Effector memory CD8-positive, alpha-beta T cell (primary cell): ENCODE data around the gene PIH1D1.

Source experiments
- ATAC-seq: fragments of 150-1000 bp; cut with Tn5 transposase; replicated peaks from 2 replicates; pipeline ENCODE4 v1.10.0; 2021; ENCODE audit warnings: mild to moderate bottlenecking, moderate library complexity
- DNase-seq, 3 experiments: peaks; one replicate each; pipeline ENCODE4 v3.0.0; 2021
- H3K27ac Mint-ChIP-seq, 2 donors: one replicate each; pipeline ENCODE4 v1.8.0; 2022; ENCODE audit warnings: mild to moderate bottlenecking in 2 of 2, mixed read lengths in 2 of 2, moderate library complexity in 2 of 2
- H3K27me3 Mint-ChIP-seq, 2 donors: one replicate each; pipeline ENCODE4 v1.8.0; 2022; ENCODE audit warnings: mixed read lengths in 2 of 2
- H3K36me3 Mint-ChIP-seq: one replicate; pipeline ENCODE4 v1.8.0; 2022; ENCODE audit warnings: mild to moderate bottlenecking, moderate library complexity, mixed read lengths; ENCODE audit not compliant: insufficient read depth
- H3K4me1 Mint-ChIP-seq, 2 donors: one replicate each; pipeline ENCODE4 v1.8.0; 2022; ENCODE audit warnings: low read depth in 2 of 2, mixed read lengths in 2 of 2
- H3K4me3 Mint-ChIP-seq, 2 donors: one replicate each; pipeline ENCODE4 v1.8.0; 2022; ENCODE audit warnings: mild to moderate bottlenecking in 2 of 2, mixed read lengths in 2 of 2, moderate library complexity in 2 of 2
- H3K9me3 Mint-ChIP-seq, 2 donors: one replicate each; pipeline ENCODE4 v1.8.0; 2022; ENCODE audit warnings: mixed read lengths in 2 of 2

The PIH1D1 gene

DNA sequence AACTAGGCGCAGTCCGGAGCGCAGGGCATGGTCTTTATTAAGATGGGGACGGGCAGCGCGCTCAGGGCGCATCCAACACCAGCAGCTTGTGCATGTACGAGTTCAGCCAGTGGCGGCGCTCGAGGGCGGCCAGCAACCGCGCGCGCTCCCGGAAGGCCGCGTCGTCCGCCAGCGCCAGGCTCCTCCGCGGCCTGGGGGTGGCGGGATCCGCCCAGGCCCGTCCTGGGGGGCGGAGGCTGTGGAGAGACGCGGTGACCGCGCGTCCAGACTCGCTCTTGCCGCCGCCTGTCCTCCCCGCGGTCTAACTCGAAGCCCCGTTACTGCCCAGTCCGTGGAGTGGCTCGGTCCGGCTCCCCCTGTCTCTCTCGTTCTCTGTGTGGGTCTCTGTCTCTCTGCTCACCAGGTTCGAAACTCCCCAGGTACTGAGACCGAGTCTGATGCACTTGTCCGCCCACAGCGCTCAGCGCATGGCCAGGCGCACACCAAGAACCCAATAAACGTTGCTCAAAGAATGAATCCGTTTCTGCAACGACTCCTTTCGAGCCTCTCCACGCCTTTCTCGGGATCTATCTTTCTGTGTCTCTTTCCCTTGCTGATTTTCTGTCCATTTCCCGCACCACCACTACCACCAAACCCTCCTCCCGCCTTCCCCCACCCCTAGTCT, 29.1 kb downstream of the PIH1D1 start:
- peak; percentile 67 for ATAC-seq
- Mint-ChIP-seq H3K36me3 (peaks cover 10% of the 10 kb centered on the region), H3K4me1 (peaks cover 39 to 49% of the 10 kb centered on the region in 2 donors), H3K27me3 (peaks cover 94 to 100% of the 10 kb centered on the region in 2 donors), H3K4me3 (peak overlapping the region; percentile 69 to 83), H3K9me3 (no peaks in the 10 kb centered on the region), H3K27ac (no peak overlapping the region)
- DNase-seq = peak; percentile 53 to 57 (median 56)

DNA sequence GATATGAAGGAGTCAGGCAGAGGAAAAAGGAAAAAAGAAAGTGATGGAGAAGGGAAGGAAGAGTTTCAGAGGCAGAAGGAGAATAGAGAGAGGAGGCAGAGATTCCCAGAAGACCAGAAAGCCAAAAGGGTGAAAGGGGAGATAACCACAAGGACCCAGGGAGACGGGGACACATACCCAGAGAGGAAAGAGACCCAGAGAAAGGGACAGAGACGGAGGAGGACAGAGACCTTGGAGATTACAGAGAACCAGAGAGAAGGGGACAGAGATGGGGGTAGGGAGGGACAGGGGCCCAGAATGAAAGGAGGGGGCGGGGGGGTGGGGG, 29.8 kb downstream of the PIH1D1 start:
- peaks cover 7% of the 10 kb centered on the region for H3K36me3 Mint-ChIP-seq
- H3K4me1 Mint-ChIP-seq = peaks cover 35 to 43% of the 10 kb centered on the region in 2 donors
- no peak for DNase-seq
- no peak for ATAC-seq
- peak overlapping the region; percentile 29 to 59 for H3K4me3 Mint-ChIP-seq
- H3K9me3 Mint-ChIP-seq = no peaks in the 10 kb centered on the region
- peak overlapping the region in 1 of 2 donors; percentile 60 for H3K27ac Mint-ChIP-seq
- peaks cover 91 to 100% of the 10 kb centered on the region in 2 donors for H3K27me3 Mint-ChIP-seq

DNA sequence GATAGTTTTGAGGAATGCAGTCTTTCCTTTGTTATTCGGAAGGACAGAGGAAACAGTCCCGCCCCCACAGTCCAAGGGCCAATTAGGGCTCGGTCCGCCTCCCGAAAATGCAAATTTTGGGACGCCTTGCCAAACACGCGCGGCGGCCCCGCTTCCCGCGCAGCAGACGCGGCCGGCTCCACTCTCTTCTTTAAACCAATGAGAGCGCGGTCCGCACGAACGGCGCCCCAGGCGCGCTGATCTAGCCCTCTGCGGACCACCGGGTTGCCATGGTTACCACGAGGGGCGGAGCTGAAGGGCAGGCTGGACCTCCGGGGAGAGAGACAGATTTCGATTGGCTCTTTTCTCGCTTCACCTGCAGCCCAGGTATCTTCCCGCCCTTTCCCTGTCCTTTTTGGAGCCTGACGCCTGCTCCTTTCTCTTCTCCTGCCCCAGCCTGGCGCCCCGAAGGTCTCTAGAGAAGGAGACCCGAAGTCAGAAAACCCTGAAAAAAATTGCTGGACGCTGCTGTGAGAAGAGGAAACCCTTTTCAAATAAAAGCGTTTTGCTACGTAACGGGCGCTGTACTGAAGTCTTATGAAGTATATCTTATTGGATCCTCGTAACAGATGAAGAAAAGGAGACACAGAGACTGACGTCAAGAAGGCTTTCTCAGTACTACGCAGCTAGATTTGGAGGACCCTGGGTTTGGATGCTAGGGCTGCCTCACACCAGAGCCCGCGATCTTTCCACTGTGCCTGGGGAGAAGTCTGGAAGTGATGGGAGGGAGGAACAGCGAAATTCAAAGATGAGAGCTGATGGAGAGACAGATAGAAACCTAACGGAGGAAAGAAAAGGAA, 30.4 kb downstream of the PIH1D1 start:
- no peak for ATAC-seq
- Mint-ChIP-seq H3K27ac (peak overlapping the region in 1 of 2 donors; percentile 60), H3K4me1 (peaks cover 32 to 37% of the 10 kb centered on the region in 2 donors)

GRCh38 chr19:49420227-49420626, 31.4 kb downstream of the PIH1D1 start:
- no peak overlapping the region for H3K27ac Mint-ChIP-seq
- DNase-seq = no peak
- peaks cover 3% of the 10 kb centered on the region for H3K36me3 Mint-ChIP-seq
- no peak overlapping the region for H3K4me3 Mint-ChIP-seq
- peaks cover 23 to 28% of the 10 kb centered on the region in 2 donors for H3K4me1 Mint-ChIP-seq
- peaks cover 81 to 100% of the 10 kb centered on the region in 2 donors for H3K27me3 Mint-ChIP-seq
- no peak for ATAC-seq
- H3K9me3 Mint-ChIP-seq = no peaks in the 10 kb centered on the region

More for the DNA sequence above, 30.4 kb downstream of the PIH1D1 start:
- DNase-seq = no peak
- Mint-ChIP-seq H3K9me3 (no peaks in the 10 kb centered on the region), H3K4me3 (peak overlapping the region; percentile 29 to 59), H3K27me3 (peaks cover 85 to 100% of the 10 kb centered on the region in 2 donors), H3K36me3 (peaks cover 7% of the 10 kb centered on the region)

DNA sequence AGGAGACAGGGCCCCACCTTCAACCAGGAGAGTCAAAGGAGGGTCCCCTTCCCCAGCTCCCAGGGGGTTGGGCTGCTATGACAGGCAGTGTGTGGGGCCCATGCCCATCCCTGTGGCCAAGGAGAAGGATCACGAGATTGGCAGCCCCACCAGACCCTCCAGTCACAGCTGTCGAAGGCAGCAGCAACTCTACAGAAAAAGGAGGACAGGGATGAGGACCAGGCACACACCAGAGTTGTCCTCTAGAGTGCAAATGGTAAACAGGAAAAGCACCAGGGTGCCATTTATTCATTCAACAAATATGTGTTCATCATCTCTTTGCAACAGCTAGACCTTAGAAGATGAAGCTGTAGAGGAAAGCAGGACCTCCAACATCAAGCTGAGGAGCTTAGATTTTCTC, 32.4 kb downstream of the PIH1D1 start:
- peaks cover 20 to 28% of the 10 kb centered on the region in 2 donors for H3K4me1 Mint-ChIP-seq
- no peak overlapping the region for H3K27ac Mint-ChIP-seq
- peaks cover 75 to 91% of the 10 kb centered on the region in 2 donors for H3K27me3 Mint-ChIP-seq
- no peak overlapping the region for H3K4me3 Mint-ChIP-seq
- peaks cover 3% of the 10 kb centered on the region for H3K36me3 Mint-ChIP-seq
- H3K9me3 Mint-ChIP-seq = no peaks in the 10 kb centered on the region
- ATAC-seq (no peak), DNase-seq (no peak)

GRCh38 chr19:49418511-49418910, 33.1 kb downstream of the PIH1D1 start:
- ATAC-seq (no peak), DNase-seq (no peak)
- Mint-ChIP-seq H3K27me3 (peaks cover 68 to 85% of the 10 kb centered on the region in 2 donors), H3K4me1 (peaks cover 15 to 22% of the 10 kb centered on the region in 2 donors), H3K9me3 (no peaks in the 10 kb centered on the region), H3K4me3 (no peak overlapping the region), H3K27ac (no peak overlapping the region), H3K36me3 (peaks cover 3% of the 10 kb centered on the region)

DNA sequence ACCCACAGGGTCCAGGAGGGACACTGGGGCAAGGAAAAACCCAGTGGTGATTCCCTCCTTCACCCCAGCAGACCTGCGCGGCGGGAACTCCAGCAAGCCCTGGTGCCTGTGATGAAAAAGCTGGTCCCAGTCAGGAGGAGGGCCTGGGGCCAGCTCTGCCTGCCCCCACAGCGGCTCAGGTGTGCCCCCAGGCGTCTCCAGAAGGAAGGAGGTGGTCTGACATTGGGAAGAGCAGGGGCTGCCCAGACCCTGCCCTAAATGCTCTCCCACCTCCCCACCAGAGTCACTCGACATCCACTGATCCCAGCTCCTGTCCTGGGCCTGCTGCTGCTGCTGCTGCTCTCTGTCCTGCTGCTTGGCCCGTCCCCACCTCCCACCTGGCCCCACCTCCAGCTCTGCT, 34.5 kb downstream of the PIH1D1 start:
- no peak overlapping the region for H3K27ac Mint-ChIP-seq
- peaks cover 10 to 13% of the 10 kb centered on the region in 2 donors for H3K4me1 Mint-ChIP-seq
- H3K9me3 Mint-ChIP-seq = no peaks in the 10 kb centered on the region
- H3K27me3 Mint-ChIP-seq = peaks cover 55 to 70% of the 10 kb centered on the region in 2 donors
- peaks cover 3% of the 10 kb centered on the region for H3K36me3 Mint-ChIP-seq
- no peak for DNase-seq
- ATAC-seq = no peak
- no peak overlapping the region for H3K4me3 Mint-ChIP-seq

DNA sequence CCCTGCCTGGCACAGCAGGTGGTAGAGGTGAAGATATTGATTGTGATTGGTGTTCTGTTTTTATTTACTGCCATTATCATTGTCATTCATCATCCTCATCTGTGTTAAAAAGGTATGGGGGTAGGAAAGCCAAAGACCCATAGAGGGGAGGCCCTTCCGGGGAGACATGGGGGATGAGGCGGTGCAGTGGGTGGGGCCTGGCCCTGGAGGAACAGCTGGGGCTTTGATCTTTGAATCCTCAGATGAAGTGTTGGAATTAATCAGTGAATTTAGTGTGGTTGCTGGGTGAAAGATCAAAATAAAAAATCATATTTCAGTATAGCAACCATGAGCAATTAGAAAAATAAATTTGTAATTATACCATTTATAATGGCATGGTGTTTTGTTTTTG, 35.8 kb downstream of the PIH1D1 start:
- H3K27ac Mint-ChIP-seq = no peak overlapping the region
- no peak overlapping the region for H3K4me3 Mint-ChIP-seq
- no peak for ATAC-seq
- peaks cover 42 to 57% of the 10 kb centered on the region in 2 donors for H3K27me3 Mint-ChIP-seq
- peaks cover 6 to 9% of the 10 kb centered on the region in 2 donors for H3K4me1 Mint-ChIP-seq
- no peak for DNase-seq
- H3K9me3 Mint-ChIP-seq = no peaks in the 10 kb centered on the region
- H3K36me3 Mint-ChIP-seq = peaks cover 3% of the 10 kb centered on the region

- Mint-ChIP-seq H3K36me3 (peaks cover 3% of the 10 kb centered on the region), H3K4me3 (no peak overlapping the region), H3K9me3 (no peaks in the 10 kb centered on the region), H3K27ac (no peak overlapping the region), H3K4me1 (peaks cover 6 to 12% of the 10 kb centered on the region in 2 donors), H3K27me3 (peaks cover 37 to 52% of the 10 kb centered on the region in 2 donors)
- ATAC-seq (no peak), DNase-seq (no peak)
Measured at GRCh38 chr19:49415102-49415809, 36.4 kb downstream of the PIH1D1 start.

- no peak for ATAC-seq
- H3K4me1 Mint-ChIP-seq = peaks cover 15 to 22% of the 10 kb centered on the region in 2 donors
- no peaks in the 10 kb centered on the region for H3K36me3 Mint-ChIP-seq
- H3K4me3 Mint-ChIP-seq = no peak overlapping the region
- H3K9me3 Mint-ChIP-seq = no peaks in the 10 kb centered on the region
- peaks cover 27 to 42% of the 10 kb centered on the region in 2 donors for H3K27me3 Mint-ChIP-seq
- peak overlapping the region in 1 of 2 donors; percentile 28 for H3K27ac Mint-ChIP-seq
- DNase-seq = no peak
Measured at GRCh38 chr19:49414256-49414655, 37.4 kb downstream of the PIH1D1 start.

- H3K4me3 Mint-ChIP-seq = no peak overlapping the region
- H3K9me3 Mint-ChIP-seq = no peaks in the 10 kb centered on the region
- H3K36me3 Mint-ChIP-seq = no peaks in the 10 kb centered on the region
- no peak overlapping the region for H3K27ac Mint-ChIP-seq
- peaks cover 22 to 30% of the 10 kb centered on the region in 2 donors for H3K4me1 Mint-ChIP-seq
- ATAC-seq = no peak
- DNase-seq = no peak
- H3K27me3 Mint-ChIP-seq = peaks cover 18 to 33% of the 10 kb centered on the region in 2 donors
Measured at GRCh38 chr19:49413348-49413747, 38.3 kb downstream of the PIH1D1 start.

GRCh38 chr19:49411681-49412326, 39.8 kb downstream of the PIH1D1 start:
- peak overlapping the region in 1 of 2 donors; percentile 86 for H3K27ac Mint-ChIP-seq
- peaks cover 24 to 37% of the 10 kb centered on the region in 2 donors for H3K4me1 Mint-ChIP-seq
- peaks cover 6 to 17% of the 10 kb centered on the region in 2 donors for H3K27me3 Mint-ChIP-seq
- H3K4me3 Mint-ChIP-seq = no peak overlapping the region
- ATAC-seq (no peak), DNase-seq (no peak)
- no peaks in the 10 kb centered on the region for H3K9me3 Mint-ChIP-seq
- no peaks in the 10 kb centered on the region for H3K36me3 Mint-ChIP-seq

DNA sequence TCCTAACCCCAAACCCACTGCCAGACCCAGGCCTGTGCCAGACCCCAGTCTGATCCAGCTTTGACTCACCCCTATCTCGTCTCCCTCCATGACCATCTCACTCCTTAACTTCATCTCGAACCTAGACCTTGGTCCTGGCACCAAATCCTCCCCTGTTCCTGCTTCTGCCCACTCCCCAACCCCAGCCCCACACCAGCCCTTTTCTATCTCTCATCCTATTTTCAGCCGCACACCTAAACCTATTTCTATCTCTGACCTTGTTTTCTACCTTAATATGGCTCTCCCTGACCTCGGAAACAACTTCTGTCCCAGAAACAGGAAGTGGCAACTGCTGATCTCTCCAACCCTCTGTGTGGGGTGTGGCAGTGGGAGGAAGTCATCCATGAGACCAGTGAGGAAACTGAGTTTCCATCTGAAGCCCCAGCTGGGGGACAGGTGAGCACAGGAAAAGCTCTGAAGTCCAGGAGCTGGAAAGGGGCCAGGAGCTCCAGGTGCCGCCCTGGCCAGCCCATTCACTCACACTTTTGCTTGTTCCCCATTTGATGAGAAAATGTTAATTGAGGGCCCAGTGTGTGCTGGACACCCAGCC, 42.1 kb downstream of the PIH1D1 start:
- ATAC-seq (peak; percentile 75), DNase-seq (no peak)
- Mint-ChIP-seq H3K4me1 (peaks cover 24 to 37% of the 10 kb centered on the region in 2 donors), H3K27ac (peak overlapping the region; percentile 65 to 76), H3K36me3 (no peaks in the 10 kb centered on the region), H3K27me3 (no peaks in the 10 kb centered on the region), H3K9me3 (no peaks in the 10 kb centered on the region), H3K4me3 (peak overlapping the region; percentile 48 to 73)
